Measurements from ENCODE around the gene DPP10. TPM values are rescaled to one million over a fixed set of nuclear protein-coding genes. Genes with fewer than 3 reads are reported as not detected.
"Not testable (repeated sequence)": the region's sequence is repeated elsewhere in the genome, so short reads cannot be mapped to it uniquely, and the experiment has no call there.

DPP10 gene
- total and polyA plus RNA-seq, 3 experiments from 2014 or later, result not detected

GRCh38 chr2:115440746-115441145 is 998.3 kb downstream of the DPP10 start:
- CTCF ChIA-PET; H3K4me3 Mint-ChIP-seq; H3K36me3 Mint-ChIP-seq; H3K27me3 Mint-ChIP-seq; DNase-seq; H3K9me3 ChIP-seq (ENCODE audit: low read length); H3K27ac Mint-ChIP-seq; H3K4me3 ChIP-seq (ENCODE audit: low read length); H3K4me1 ChIP-seq (ENCODE audit: insufficient read depth, low read length); H3K27ac ChIP-seq (ENCODE audit: low read depth, low read length); H3K36me3 ChIP-seq (ENCODE audit: insufficient read depth, low read length); POLR2A ChIA-PET; H3K27me3 ChIP-seq (ENCODE audit: insufficient read depth, low read length, poor library complexity, severe bottlenecking); H3K4me1 Mint-ChIP-seq: not testable (repeated sequence)
- H3K9me3 Mint-ChIP-seq, result peaks cover 4 to 32% (median 12%) of the 10 kb centered on the region in 5 donors

DNA sequence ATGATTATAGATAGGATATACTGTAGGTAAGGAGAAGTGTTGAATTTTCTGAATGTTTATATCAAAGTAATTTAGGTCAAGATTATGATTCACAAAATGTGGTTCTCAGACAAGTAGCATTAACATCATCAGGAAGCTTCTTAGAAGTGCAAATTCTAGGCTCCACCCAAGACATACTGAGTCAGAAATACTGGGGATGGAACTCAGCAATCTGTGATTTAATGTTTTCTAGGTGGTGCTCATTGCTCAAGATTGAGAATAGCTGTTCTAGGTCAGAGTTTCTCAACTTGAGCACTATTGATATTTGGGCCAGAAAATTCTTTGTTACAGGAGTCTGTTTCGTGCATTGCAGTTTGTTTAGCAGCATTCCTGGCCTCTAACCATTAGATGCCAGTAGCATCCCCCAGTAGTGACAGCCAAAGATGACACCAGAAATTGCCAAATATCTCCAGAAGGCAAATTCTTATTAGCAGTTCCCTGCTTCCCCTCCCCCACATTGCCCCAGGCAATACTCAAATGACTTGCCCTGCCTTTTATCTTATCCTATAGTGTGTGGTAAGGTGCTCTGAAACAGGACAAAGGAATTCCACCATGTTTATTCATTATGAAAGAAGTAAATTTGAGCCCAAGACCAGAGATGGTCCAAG is 1001.2 kb downstream of the DPP10 start:
- peaks cover 8 to 27% (median 22%) of the 10 kb centered on the region in 5 donors for H3K9me3 Mint-ChIP-seq
- no peak overlapping the region for H3K4me3 ChIP-seq (ENCODE audit: low read length)
- DNase-seq, result no peak
- H3K36me3 ChIP-seq (ENCODE audit: insufficient read depth, low read length), result no peaks in the 10 kb centered on the region
- H3K36me3 Mint-ChIP-seq, result no peaks in the 10 kb centered on the region
- CTCF ChIA-PET, result no interaction called here
- H3K27me3 Mint-ChIP-seq, result no peaks in the 10 kb centered on the region
- no peaks in the 10 kb centered on the region for H3K4me1 Mint-ChIP-seq
- H3K9me3 ChIP-seq (ENCODE audit: low read length), result no peaks in the 10 kb centered on the region
- H3K27ac Mint-ChIP-seq, result no peak overlapping the region
- H3K4me1 ChIP-seq (ENCODE audit: insufficient read depth, low read length), result no peaks in the 10 kb centered on the region
- POLR2A ChIA-PET, result no interaction called here
- no peak overlapping the region for H3K27ac ChIP-seq (ENCODE audit: low read depth, low read length)
- no peaks in the 10 kb centered on the region for H3K27me3 ChIP-seq (ENCODE audit: insufficient read depth, low read length, poor library complexity, severe bottlenecking)
- no peak overlapping the region for H3K4me3 Mint-ChIP-seq

DNA sequence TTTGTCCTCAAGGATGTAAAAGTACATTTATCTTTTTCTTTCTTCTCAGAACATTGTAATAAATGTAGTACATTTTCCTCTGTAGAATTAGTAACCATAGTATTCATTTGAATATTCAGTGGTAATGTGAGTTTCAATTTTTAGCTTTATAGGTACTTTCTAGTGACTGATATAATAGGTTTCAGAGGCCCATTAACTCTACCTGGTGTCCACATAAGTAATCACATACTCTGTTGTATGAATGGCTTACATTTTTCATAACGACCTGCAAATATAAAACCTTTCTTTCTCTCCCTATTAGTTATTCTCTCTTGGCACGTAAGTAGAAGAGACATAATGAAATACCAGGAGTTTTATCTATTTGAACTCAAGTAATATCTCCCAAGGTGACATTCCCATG is 1017.6 kb downstream of the DPP10 start:
- peaks cover 0 to 25% (median 6%) of the 10 kb centered on the region in 5 donors for H3K9me3 Mint-ChIP-seq
- CTCF ChIA-PET, result no interaction called here
- H3K36me3 ChIP-seq (ENCODE audit: insufficient read depth, low read length), result no peaks in the 10 kb centered on the region
- H3K27ac Mint-ChIP-seq, result no peak overlapping the region
- H3K27me3 Mint-ChIP-seq, result no peaks in the 10 kb centered on the region
- no peaks in the 10 kb centered on the region for H3K9me3 ChIP-seq (ENCODE audit: low read length)
- no peaks in the 10 kb centered on the region for H3K36me3 Mint-ChIP-seq
- POLR2A ChIA-PET, result no interaction called here
- H3K27ac ChIP-seq (ENCODE audit: low read depth, low read length), result no peak overlapping the region
- no peak overlapping the region for H3K4me3 Mint-ChIP-seq
- no peak for DNase-seq
- H3K27me3 ChIP-seq (ENCODE audit: insufficient read depth, low read length, poor library complexity, severe bottlenecking), result no peaks in the 10 kb centered on the region
- no peaks in the 10 kb centered on the region for H3K4me1 ChIP-seq (ENCODE audit: insufficient read depth, low read length)
- no peak overlapping the region for H3K4me3 ChIP-seq (ENCODE audit: low read length)
- H3K4me1 Mint-ChIP-seq, result no peaks in the 10 kb centered on the region

DNA sequence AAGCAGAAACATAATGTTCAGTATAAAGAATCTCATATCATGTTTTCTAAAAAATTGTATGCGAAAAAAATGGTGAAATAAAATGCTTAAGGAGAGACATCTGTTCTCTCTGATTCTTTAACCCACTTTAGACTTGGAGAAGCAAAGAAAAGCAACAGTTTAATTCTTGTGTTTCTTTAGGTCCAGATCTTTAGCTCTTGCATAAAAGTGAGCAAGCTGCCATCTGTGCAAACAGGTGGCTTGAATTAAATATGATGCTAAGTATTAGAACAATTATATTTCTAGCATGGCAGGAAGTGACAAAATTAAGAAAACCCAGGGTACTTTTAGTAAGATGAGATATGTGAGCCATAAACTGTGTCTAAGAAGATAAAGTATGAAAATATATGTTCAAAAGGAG is 1038.3 kb downstream of the DPP10 start:
- ChIA-PET CTCF (no interaction called here), POLR2A (no interaction called here)
- H3K27ac ChIP-seq (ENCODE audit: low read depth, low read length), result no peak overlapping the region
- Mint-ChIP-seq H3K27ac (no peak overlapping the region), H3K4me3 (no peak overlapping the region), H3K9me3 (peaks cover 2 to 31% (median 10%) of the 10 kb centered on the region in 5 donors), H3K4me1 (no peaks in the 10 kb centered on the region), H3K36me3 (no peaks in the 10 kb centered on the region), H3K27me3 (no peaks in the 10 kb centered on the region)
- DNase-seq, result no peak
- H3K9me3 ChIP-seq (ENCODE audit: low read length), result no peaks in the 10 kb centered on the region
- no peaks in the 10 kb centered on the region for H3K4me1 ChIP-seq (ENCODE audit: insufficient read depth, low read length)
- no peaks in the 10 kb centered on the region for H3K36me3 ChIP-seq (ENCODE audit: insufficient read depth, low read length)
- no peak overlapping the region for H3K4me3 ChIP-seq (ENCODE audit: low read length)
- no peaks in the 10 kb centered on the region for H3K27me3 ChIP-seq (ENCODE audit: insufficient read depth, low read length, poor library complexity, severe bottlenecking)

- no peaks in the 10 kb centered on the region for H3K4me1 ChIP-seq (ENCODE audit: insufficient read depth, low read length)
- Mint-ChIP-seq H3K4me3 (no peak overlapping the region), H3K4me1 (no peaks in the 10 kb centered on the region), H3K9me3 (peaks cover 2 to 39% (median 5%) of the 10 kb centered on the region in 5 donors), H3K36me3 (no peaks in the 10 kb centered on the region), H3K27me3 (no peaks in the 10 kb centered on the region), H3K27ac (no peak overlapping the region)
- H3K4me3 ChIP-seq (ENCODE audit: low read length), result no peak overlapping the region
- CTCF ChIA-PET, result no interaction called here
- H3K27me3 ChIP-seq (ENCODE audit: insufficient read depth, low read length, poor library complexity, severe bottlenecking), result no peaks in the 10 kb centered on the region
- no peaks in the 10 kb centered on the region for H3K9me3 ChIP-seq (ENCODE audit: low read length)
- no peak overlapping the region for H3K27ac ChIP-seq (ENCODE audit: low read depth, low read length)
- POLR2A ChIA-PET, result no interaction called here
- DNase-seq, result no peak
- H3K36me3 ChIP-seq (ENCODE audit: insufficient read depth, low read length), result no peaks in the 10 kb centered on the region
These were observed 1039.4 kb downstream of the DPP10 start for GRCh38 chr2:115481842-115482241.

- no peak overlapping the region for H3K4me3 ChIP-seq (ENCODE audit: low read length)
- Mint-ChIP-seq H3K9me3 (peaks cover 2 to 32% (median 5%) of the 10 kb centered on the region in 5 donors), H3K4me1 (no peaks in the 10 kb centered on the region), H3K36me3 (no peaks in the 10 kb centered on the region), H3K27me3 (no peaks in the 10 kb centered on the region), H3K27ac (no peak overlapping the region), H3K4me3 (no peak overlapping the region)
- H3K4me1 ChIP-seq (ENCODE audit: insufficient read depth, low read length), result no peaks in the 10 kb centered on the region
- ChIA-PET CTCF (no interaction called here), POLR2A (no interaction called here)
- H3K27ac ChIP-seq (ENCODE audit: low read depth, low read length), result no peak overlapping the region
- no peak for DNase-seq
- H3K9me3 ChIP-seq (ENCODE audit: low read length), result no peaks in the 10 kb centered on the region
- H3K27me3 ChIP-seq (ENCODE audit: insufficient read depth, low read length, poor library complexity, severe bottlenecking), result no peaks in the 10 kb centered on the region
- H3K36me3 ChIP-seq (ENCODE audit: insufficient read depth, low read length), result no peaks in the 10 kb centered on the region
These were observed 1041.2 kb downstream of the DPP10 start for GRCh38 chr2:115483666-115484065.

DNA sequence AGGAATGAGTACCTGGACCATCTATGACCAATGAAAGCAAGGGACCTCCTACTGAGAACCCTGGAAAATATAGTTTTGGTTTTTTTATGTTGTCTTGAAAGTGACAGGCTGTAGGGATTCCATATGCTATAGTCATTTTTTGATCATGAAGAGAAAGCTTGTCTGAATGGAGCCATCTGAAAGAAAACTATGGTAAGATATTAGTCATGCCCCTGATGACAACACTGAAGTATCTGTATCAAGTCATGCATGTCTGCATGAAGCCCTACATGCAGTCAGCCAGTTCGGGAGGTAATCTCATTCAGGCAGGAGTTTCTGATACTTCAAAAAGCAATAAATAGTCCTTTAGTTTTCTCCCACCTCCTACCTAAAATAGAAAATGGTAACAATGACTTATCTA is 1042.0 kb downstream of the DPP10 start:
- no peaks in the 10 kb centered on the region for H3K27me3 Mint-ChIP-seq
- no peaks in the 10 kb centered on the region for H3K4me1 ChIP-seq (ENCODE audit: insufficient read depth, low read length)
- H3K9me3 Mint-ChIP-seq, result peaks cover 4 to 32% (median 10%) of the 10 kb centered on the region in 5 donors
- DNase-seq, result no peak
- no peaks in the 10 kb centered on the region for H3K4me1 Mint-ChIP-seq
- H3K27ac Mint-ChIP-seq, result no peak overlapping the region
- no peaks in the 10 kb centered on the region for H3K27me3 ChIP-seq (ENCODE audit: insufficient read depth, low read length, poor library complexity, severe bottlenecking)
- CTCF ChIA-PET, result no interaction called here
- no peak overlapping the region for H3K27ac ChIP-seq (ENCODE audit: low read depth, low read length)
- POLR2A ChIA-PET, result no interaction called here
- H3K36me3 Mint-ChIP-seq, result no peaks in the 10 kb centered on the region
- H3K4me3 Mint-ChIP-seq, result no peak overlapping the region
- no peak overlapping the region for H3K4me3 ChIP-seq (ENCODE audit: low read length)
- no peaks in the 10 kb centered on the region for H3K9me3 ChIP-seq (ENCODE audit: low read length)
- H3K36me3 ChIP-seq (ENCODE audit: insufficient read depth, low read length), result no peaks in the 10 kb centered on the region

GRCh38 chr2:115484983-115485382 is 1042.5 kb downstream of the DPP10 start:
- Mint-ChIP-seq H3K4me1 (no peaks in the 10 kb centered on the region), H3K9me3 (peaks cover 4 to 35% (median 10%) of the 10 kb centered on the region in 5 donors), H3K27me3 (no peaks in the 10 kb centered on the region), H3K4me3 (no peak overlapping the region), H3K27ac (no peak overlapping the region), H3K36me3 (no peaks in the 10 kb centered on the region)
- CTCF ChIA-PET, result no interaction called here
- Histone ChIP-seq H3K36me3 (ENCODE audit: insufficient read depth, low read length) (no peaks in the 10 kb centered on the region), H3K27me3 (ENCODE audit: insufficient read depth, low read length, poor library complexity, severe bottlenecking) (no peaks in the 10 kb centered on the region), H3K27ac (ENCODE audit: low read depth, low read length) (no peak overlapping the region), H3K4me3 (ENCODE audit: low read length) (no peak overlapping the region), H3K9me3 (ENCODE audit: low read length) (no peaks in the 10 kb centered on the region), H3K4me1 (ENCODE audit: insufficient read depth, low read length) (no peaks in the 10 kb centered on the region)
- no peak for DNase-seq
- POLR2A ChIA-PET, result no interaction called here
